Measurements from ENCODE around the gene SERPINA3.

The SERPINA3 gene

DNA sequence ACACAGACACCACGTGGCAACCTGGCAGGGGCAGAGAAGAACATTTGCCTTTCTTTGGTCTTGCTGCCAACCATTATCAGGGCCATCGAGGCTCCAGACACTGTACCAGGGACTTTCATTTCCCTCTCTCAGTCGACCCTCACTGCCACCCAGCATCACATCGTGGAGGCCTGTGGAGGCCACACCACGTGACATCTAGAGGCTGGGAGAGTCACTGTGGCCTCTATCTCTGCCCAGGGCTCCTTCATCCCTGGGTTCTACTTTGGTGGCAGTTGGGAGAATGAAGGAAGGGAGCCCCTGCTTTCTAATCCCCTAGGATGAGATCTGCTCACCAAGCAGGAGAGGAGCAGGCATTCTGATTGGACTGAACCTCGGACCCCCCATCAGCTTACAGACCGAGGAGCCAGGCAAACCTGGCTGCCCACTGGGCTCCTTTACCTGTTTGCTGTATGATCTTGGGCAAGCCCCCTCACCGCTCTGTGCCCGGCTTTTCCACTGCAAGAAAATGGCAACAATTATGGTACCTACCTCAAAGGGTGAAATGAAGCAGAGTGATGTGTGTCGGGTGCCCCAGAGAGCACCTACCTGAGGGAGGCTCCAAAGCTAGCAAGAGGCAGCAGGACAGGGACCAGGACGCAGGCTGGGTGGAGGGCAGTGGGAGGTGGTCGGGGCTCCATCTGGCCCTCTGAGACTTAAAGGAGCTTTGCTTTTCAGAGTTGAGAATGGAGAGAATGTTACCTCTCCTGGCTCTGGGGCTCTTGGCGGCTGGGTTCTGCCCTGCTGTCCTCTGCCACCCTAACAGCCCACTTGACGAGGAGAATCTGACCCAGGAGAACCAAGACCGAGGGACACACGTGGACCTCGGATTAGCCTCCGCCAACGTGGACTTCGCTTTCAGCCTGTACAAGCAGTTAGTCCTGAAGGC is 1.8 kb downstream of the SERPINA3 start:
- Mint-ChIP-seq H3K4me1 (no peaks in the 10 kb centered on the region), H3K4me3 (no peak overlapping the region), H3K27me3 (no peaks in the 10 kb centered on the region), H3K36me3 (peaks cover 4 to 5% of the 10 kb centered on the region in 2 donors), H3K27ac (no peak overlapping the region), H3K9me3 (peaks cover 12 to 19% of the 10 kb centered on the region in 2 donors)
- no peak for DNase-seq
- ATAC-seq (replicated peaks): no peak

- Mint-ChIP-seq H3K9me3 (peaks cover 12 to 17% of the 10 kb centered on the region in 2 donors), H3K4me3 (no peak overlapping the region)
- no peak for ATAC-seq (replicated peaks)
Measured at GRCh38 chr14:94614802-94615201, 2.6 kb downstream of the SERPINA3 start.

GRCh38 chr14:94615254-94615653 is 3.1 kb downstream of the SERPINA3 start:
- no peak overlapping the region for H3K4me3 Mint-ChIP-seq
- DNase-seq: no peak
- peaks cover 14 to 17% of the 10 kb centered on the region in 2 donors for H3K9me3 Mint-ChIP-seq
- no peak for ATAC-seq (replicated peaks)
- H3K36me3 Mint-ChIP-seq: peaks cover 4 to 6% of the 10 kb centered on the region in 2 donors
- H3K4me1 Mint-ChIP-seq: no peaks in the 10 kb centered on the region
- H3K27me3 Mint-ChIP-seq: no peaks in the 10 kb centered on the region
- H3K27ac Mint-ChIP-seq: no peak overlapping the region

More at GRCh38 chr14:94614802-94615201, 2.6 kb downstream of the SERPINA3 start:
- peaks cover 4 to 6% of the 10 kb centered on the region in 2 donors for H3K36me3 Mint-ChIP-seq
- H3K4me1 Mint-ChIP-seq: no peaks in the 10 kb centered on the region
- no peak overlapping the region for H3K27ac Mint-ChIP-seq
- H3K27me3 Mint-ChIP-seq: no peaks in the 10 kb centered on the region
- no peak for DNase-seq

DNA sequence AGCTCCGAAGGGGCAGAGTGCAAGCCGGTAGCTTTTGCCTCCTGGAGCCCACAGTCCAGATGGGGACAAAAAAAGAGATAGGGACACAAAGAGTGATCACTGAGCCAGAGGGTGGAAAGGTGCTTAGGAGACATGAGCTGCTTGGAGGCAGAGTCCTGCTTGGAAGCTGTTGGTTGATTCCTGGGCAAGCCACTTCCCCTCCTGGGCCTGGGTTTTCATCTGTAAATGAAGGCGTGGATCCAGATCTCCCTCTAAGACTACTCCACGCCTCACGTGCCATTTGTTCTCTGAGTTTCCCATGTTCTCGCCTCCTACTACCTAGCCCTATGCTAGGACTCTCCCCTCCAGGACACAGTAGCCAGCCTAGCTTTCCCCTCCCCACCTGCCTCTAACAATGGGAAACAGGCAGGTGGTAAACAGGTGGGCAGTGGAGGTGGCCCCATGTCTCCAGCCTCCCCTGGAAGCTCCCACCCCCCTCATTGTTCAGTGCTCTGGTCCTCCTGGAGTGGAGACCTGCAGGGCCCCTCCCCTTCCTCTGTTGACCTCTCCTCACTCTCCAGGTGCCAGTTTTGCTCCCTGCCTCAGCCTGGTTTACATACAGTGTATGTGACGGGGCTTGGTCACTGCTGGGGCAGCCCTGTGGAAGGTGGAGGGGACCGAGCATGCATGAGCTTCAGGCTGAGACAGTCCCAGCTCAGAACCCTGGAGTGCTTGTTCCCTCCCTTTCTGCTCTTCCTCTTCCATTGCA is 3.8 kb downstream of the SERPINA3 start:
- DNase-seq (no peak), ATAC-seq (replicated peaks) (no peak)
- Mint-ChIP-seq H3K4me1 (no peaks in the 10 kb centered on the region), H3K36me3 (peaks cover 4 to 6% of the 10 kb centered on the region in 2 donors), H3K9me3 (peaks cover 14 to 17% of the 10 kb centered on the region in 2 donors), H3K4me3 (no peak overlapping the region), H3K27me3 (no peaks in the 10 kb centered on the region), H3K27ac (no peak overlapping the region)

DNA sequence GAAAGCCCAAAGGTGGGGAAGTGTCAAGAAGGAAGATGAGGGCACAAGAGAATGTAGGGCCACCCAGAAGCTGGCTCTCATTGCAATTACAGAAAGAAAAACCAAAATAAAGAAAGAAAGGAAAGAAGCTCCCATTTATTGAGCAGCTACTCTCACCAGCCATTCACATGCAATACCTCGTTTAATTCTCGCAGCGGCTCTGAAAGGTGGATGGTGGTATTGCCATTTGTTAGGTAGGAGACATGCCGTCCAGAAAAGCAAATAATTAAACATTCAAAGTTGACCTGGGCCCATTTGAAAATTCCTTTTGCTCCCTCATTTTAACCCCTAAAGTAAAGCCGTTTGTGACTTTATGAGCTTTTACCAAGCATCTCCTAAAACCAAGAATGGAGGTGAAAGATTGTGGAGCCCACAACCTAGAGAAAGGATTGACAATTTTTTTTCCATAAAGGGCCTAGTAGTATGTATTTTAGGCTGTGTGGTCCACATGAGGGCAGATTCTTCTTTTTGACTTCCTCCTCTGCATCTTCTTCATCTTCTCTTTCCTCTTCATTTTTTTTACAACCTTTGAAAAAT is 5.3 kb downstream of the SERPINA3 start:
- no peak for ATAC-seq (replicated peaks)

DNA sequence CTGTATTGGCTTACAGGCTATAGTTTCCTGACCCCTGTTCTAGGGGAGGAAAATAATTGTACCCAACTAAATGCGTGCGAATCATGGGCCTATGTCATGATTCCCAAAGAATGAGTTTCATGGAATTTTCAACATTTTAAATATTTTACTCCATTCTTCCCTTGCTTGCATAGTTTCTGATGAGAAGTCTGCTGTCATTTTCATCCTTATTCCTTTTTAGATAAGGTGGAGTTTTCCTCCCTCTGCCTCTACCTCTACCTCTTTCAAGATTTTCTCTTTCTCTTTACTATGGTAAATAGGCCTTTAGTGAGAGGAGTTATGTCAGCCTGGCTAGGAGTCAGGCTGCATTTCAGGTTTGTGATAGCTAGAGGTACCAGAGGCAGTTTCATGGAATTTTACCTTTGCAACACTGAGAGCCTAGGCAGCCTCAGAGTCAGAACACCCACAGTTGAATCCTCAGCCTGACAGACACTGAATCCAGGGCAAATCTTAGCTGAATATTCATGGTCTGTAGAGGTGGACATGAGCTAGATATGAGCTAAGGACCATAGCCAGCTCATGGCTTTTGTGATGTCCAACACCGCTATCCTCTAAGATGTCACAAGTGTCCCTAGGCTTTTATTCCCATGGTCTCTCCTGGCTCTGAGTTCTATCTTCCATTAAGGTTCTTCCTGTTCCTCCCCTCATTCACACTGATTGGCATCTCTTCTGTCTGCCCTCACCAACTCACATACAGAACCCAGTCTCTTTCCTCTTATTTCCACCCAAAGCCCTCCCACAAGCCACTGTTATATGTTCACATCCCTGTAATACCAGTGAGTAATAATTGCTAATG is 6.0 kb downstream of the SERPINA3 start:
- DNase-seq (no peak), ATAC-seq (replicated peaks) (no peak)
- Mint-ChIP-seq H3K4me3 (no peak overlapping the region), H3K27ac (no peak overlapping the region), H3K27me3 (no peaks in the 10 kb centered on the region), H3K36me3 (peaks cover 4 to 6% of the 10 kb centered on the region in 2 donors), H3K4me1 (no peaks in the 10 kb centered on the region), H3K9me3 (peaks cover 14 to 17% of the 10 kb centered on the region in 2 donors)

More for the DNA sequence above, 5.3 kb downstream of the SERPINA3 start:
- H3K36me3 Mint-ChIP-seq: peaks cover 4 to 6% of the 10 kb centered on the region in 2 donors
- peaks cover 14 to 17% of the 10 kb centered on the region in 2 donors for H3K9me3 Mint-ChIP-seq
- H3K4me3 Mint-ChIP-seq: no peak overlapping the region
- no peaks in the 10 kb centered on the region for H3K27me3 Mint-ChIP-seq
- DNase-seq: no peak
- H3K4me1 Mint-ChIP-seq: no peaks in the 10 kb centered on the region
- H3K27ac Mint-ChIP-seq: no peak overlapping the region

DNA sequence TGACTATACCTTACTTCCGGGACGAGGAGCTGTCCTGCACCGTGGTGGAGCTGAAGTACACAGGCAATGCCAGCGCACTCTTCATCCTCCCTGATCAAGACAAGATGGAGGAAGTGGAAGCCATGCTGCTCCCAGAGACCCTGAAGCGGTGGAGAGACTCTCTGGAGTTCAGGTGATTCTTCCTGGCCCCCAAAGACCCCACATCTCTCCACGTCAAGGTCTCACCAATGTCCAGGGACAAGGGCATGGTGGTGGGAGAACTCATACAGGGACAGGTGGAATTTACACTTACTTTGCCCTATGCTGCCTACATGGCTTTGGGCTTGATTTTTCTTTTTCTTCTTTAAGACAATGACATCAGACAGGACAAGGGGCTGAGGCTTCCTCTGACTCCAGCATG is 7.1 kb downstream of the SERPINA3 start:
- no peaks in the 10 kb centered on the region for H3K27me3 Mint-ChIP-seq
- ATAC-seq (replicated peaks): no peak

DNA sequence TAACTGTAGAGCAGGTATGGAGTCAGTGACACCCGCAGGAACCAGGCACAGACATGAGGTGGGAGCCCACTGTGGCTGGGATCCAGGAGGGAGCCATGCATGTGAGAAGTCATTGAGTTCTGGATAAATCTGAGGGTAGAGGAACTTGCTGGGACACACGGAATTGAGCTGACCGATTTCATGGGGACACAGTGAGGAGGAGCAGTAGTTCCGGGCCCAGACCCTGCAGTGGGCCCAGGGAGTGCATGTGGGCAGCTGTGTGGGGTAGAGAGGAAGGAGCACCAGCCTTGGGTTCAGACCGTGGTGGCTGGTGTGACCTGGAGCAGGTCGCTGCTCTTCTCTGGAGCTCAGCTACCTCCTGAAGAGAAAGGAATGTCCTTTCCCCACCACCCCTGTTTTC is 8.4 kb downstream of the SERPINA3 start:
- no peaks in the 10 kb centered on the region for H3K27me3 Mint-ChIP-seq

More for the DNA sequence above, 7.1 kb downstream of the SERPINA3 start:
- Mint-ChIP-seq H3K27ac (no peak overlapping the region), H3K9me3 (peaks cover 14 to 17% of the 10 kb centered on the region in 2 donors), H3K4me3 (no peak overlapping the region), H3K4me1 (no peaks in the 10 kb centered on the region), H3K36me3 (peaks cover 4 to 6% of the 10 kb centered on the region in 2 donors)
- DNase-seq: no peak

DNA sequence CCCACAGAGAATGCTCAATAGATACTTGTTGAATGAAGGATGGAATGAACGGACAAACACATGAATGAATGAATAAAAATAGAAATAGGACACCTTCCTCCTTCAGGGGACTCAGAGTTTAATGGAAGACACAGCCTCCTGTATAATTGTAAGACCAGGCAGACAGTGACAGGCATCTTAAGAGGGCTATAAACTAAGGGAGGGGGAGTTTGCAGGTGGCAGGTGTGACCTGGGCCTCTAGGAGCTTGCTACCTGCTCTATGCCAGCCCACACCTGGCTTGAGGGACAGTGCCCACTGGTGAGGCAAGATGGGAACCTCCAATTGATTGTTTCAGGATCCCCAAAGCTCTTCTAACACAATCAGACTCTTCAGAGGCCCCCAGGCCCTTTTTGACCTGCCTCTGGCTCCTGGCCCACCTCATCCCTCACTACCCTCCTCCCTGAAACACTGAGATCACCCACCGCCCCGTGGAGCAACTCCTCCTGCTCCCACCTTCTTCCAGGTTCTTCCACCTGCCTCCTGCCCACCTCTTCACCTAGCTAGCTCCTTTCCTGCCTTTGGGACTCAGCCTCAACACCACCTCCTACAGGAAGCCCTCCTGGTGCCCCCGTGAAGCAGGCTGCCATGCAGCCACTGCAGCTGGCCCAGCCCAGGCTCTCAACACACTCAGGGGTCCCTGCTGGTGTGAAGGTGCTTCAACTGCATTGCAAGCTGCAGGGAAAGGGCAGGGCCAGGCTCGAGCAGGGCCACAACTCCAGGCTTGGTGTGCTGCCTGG is 9.4 kb downstream of the SERPINA3 start:
- peaks cover 13 to 14% of the 10 kb centered on the region in 2 donors for H3K9me3 Mint-ChIP-seq
- no peaks in the 10 kb centered on the region for H3K27me3 Mint-ChIP-seq
- H3K4me3 Mint-ChIP-seq: no peak overlapping the region
- H3K36me3 Mint-ChIP-seq: peaks cover 4 to 6% of the 10 kb centered on the region in 2 donors
- ATAC-seq (replicated peaks) (no peak), DNase-seq (no peak)
- H3K27ac Mint-ChIP-seq: no peak overlapping the region
- H3K4me1 Mint-ChIP-seq: no peaks in the 10 kb centered on the region

More for the DNA sequence above, 8.4 kb downstream of the SERPINA3 start:
- Mint-ChIP-seq H3K36me3 (peaks cover 4 to 6% of the 10 kb centered on the region in 2 donors), H3K4me1 (no peaks in the 10 kb centered on the region), H3K4me3 (no peak overlapping the region), H3K9me3 (peaks cover 14 to 17% of the 10 kb centered on the region in 2 donors), H3K27ac (no peak overlapping the region)
- ATAC-seq (replicated peaks) (no peak), DNase-seq (no peak)

DNA sequence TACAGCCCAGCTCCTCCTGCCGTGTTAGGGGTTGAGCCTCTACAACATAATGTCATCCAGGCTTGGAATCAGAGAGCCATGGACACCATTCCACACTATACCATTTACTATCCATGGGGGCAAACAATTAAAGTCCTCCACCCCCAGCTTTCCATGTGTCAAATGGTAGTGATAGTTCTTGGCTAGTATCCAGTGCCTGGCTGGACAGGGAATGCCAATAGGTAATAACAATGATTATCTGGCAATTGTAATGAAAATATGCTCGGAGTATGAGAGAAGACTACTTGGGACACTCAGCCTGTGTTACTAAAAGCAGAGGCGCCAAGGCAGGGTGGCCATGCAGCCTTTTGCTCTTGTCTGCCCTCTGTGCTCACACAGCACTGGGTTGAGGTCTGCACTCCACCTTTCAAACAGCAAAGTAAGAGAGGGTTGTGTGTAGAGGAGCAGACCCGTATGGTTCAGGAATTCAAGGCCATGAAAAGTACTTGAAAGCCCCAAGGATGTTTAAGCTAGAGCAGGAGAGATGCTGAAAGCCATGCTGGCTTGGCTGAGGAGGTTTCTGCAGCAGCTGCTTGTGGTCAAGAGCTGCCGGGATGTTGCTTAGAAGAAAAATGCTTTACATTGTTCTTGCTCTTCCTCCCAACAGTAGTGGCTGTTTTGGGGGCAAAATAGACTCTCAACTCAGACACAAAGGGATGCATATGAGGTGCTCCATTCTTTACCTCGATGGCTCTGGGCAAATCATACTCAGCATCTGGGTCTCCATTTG is 10.6 kb downstream of the SERPINA3 start:
- peaks cover 4 to 6% of the 10 kb centered on the region in 2 donors for H3K36me3 Mint-ChIP-seq
- no peaks in the 10 kb centered on the region for H3K4me1 Mint-ChIP-seq
- peaks cover 8 to 9% of the 10 kb centered on the region in 2 donors for H3K9me3 Mint-ChIP-seq
- no peak for DNase-seq
- no peak overlapping the region for H3K27ac Mint-ChIP-seq
- ATAC-seq (replicated peaks): no peak
- H3K4me3 Mint-ChIP-seq: no peak overlapping the region
- peaks cover 0 to 6% of the 10 kb centered on the region in 2 donors for H3K27me3 Mint-ChIP-seq

- no peak for DNase-seq
- Mint-ChIP-seq H3K27me3 (peaks cover 0 to 6% of the 10 kb centered on the region in 2 donors), H3K36me3 (peaks cover 4 to 6% of the 10 kb centered on the region in 2 donors), H3K27ac (no peak overlapping the region), H3K4me1 (no peaks in the 10 kb centered on the region), H3K9me3 (peaks cover 7 to 9% of the 10 kb centered on the region in 2 donors), H3K4me3 (no peak overlapping the region)
- ATAC-seq (replicated peaks): no peak
Measured at GRCh38 chr14:94623422-94623809, 11.2 kb downstream of the SERPINA3 start.

DNA sequence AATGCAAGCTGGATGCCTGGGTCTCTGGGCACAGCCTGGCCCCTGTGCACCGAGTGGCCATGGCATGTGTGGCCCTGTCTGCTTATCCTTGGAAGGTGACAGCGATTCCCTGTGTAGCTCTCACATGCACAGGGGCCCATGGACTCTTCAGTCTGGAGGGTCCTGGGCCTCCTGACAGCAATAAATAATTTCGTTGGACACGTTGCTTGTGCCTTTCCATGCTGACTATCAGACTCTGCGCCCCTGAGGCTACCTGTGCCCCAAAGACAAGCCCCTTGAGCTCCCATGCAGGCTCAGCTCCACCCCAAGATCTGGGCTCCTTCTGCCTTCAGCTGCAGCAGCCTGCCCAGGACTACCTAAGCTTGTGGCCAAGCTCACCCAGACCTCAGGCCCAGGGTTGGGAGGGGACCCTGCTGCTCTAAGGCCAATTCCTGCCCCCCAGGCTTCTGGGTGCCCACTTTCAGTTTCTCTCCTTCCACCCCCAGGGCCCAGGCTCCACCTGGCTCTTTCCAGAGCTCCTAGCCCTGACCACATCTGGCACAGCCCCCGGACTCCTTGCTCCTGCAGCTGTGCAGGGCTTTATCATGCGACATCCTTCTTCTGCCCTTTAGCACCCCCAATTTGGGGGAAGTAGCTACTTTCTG is 11.8 kb downstream of the SERPINA3 start:
- Mint-ChIP-seq H3K36me3 (peaks cover 0 to under 1% of the 10 kb centered on the region in 2 donors), H3K27ac (no peak overlapping the region), H3K4me3 (no peak overlapping the region), H3K4me1 (no peaks in the 10 kb centered on the region), H3K9me3 (peaks cover 1 to 4% of the 10 kb centered on the region in 2 donors), H3K27me3 (peaks cover 1 to 6% of the 10 kb centered on the region in 2 donors)
- DNase-seq: no peak
- ATAC-seq (replicated peaks): no peak

Measured in stimulated activated naive B cell treated with anti-CD40 and anti-IgM and Interleukin-4, amounts not matched to agents 10 μg/mL and 1 μg/mL and 100 μg/mL, for 72 hours (primary cell).